WTC11 (cell line): ENCODE data around the gene POLR2L. TPM values are rescaled to one million over a fixed set of nuclear protein-coding genes. Genes with fewer than 3 reads are reported as not detected.
A peak's percentile ranks its signal among the peaks of the same experiment; 100 is the strongest.

Experiments used
- ATAC-seq: fragments of 200-7000 bp; cut with Tn5 transposase; 2 replicates; pipeline ENCODE4 v1.10.0; 2021; ENCODE audit warnings: mild to moderate bottlenecking, moderate library complexity
- CTCF ChIA-PET: fragments of 300-600 bp; sonication (Branson Sonifier 250); formaldehyde crosslinking; loops from one replicate; lab custom pipeline; 2021; ENCODE audit warnings: antibody characterized with exemption; lab: Charles Lee
- POLR2A ChIA-PET: fragments of 350-600 bp; sonication (Branson Sonifier 250); formaldehyde crosslinking; loops from one replicate; lab custom pipeline; 2021; ENCODE audit warnings: antibody characterized with exemption; lab: Charles Lee
- DNase-seq: peaks from one replicate; pipeline ENCODE4 v3.0.0; 2021; ENCODE audit warnings: low spot score
- H3K27ac Mint-ChIP-seq: 2 replicates; pipeline ENCODE4 v1.8.0; 2021; ENCODE audit warnings: mixed read lengths
- H3K27me3 Mint-ChIP-seq: 2 replicates; pipeline ENCODE4 v1.8.0; 2021; ENCODE audit warnings: low read depth, mild to moderate bottlenecking, moderate library complexity, mixed read lengths
- H3K36me3 Mint-ChIP-seq: 2 replicates; pipeline ENCODE4 v1.8.0; 2021; ENCODE audit warnings: mixed read lengths
- H3K4me1 Mint-ChIP-seq: 2 replicates; pipeline ENCODE4 v1.8.0; 2022; ENCODE audit warnings: mixed read lengths
- H3K4me3 Mint-ChIP-seq: 2 replicates; pipeline ENCODE4 v1.8.0; 2021; ENCODE audit warnings: mild to moderate bottlenecking, moderate library complexity, mixed read lengths
- H3K9me3 Mint-ChIP-seq: 2 replicates; pipeline ENCODE4 v1.8.0; 2021; ENCODE audit warnings: mixed read lengths
- CREM ChIP-seq: sonication (generic); formaldehyde crosslinking; IDR thresholded peaks from 2 replicates; pipeline ENCODE4 v1.8.1; 2022; ENCODE audit warnings: mild to moderate bottlenecking, missing genetic modification reagents, moderate library complexity
- E2F4 ChIP-seq: sonication (generic); formaldehyde crosslinking; IDR thresholded peaks from 2 replicates; pipeline ENCODE4 v1.8.1; 2022; ENCODE audit warnings: low read depth, mild to moderate bottlenecking, moderate library complexity, missing genetic modification reagents, borderline replicate concordance
- ELF4 ChIP-seq: sonication (generic); formaldehyde crosslinking; IDR thresholded peaks from 2 replicates; pipeline ENCODE4 v1.8.1; 2022; ENCODE audit warnings: low read depth, mild to moderate bottlenecking, moderate library complexity, missing genetic modification reagents
- ETV6 ChIP-seq: sonication (generic); formaldehyde crosslinking; IDR thresholded peaks from 2 replicates; pipeline ENCODE4 v1.8.1; 2022; ENCODE audit warnings: mild to moderate bottlenecking, missing genetic modification reagents
- FOXJ3 ChIP-seq: sonication (generic); formaldehyde crosslinking; IDR thresholded peaks from 2 replicates; pipeline ENCODE4 v1.9.0; 2021; ENCODE audit warnings: missing genetic modification reagents, mild to moderate bottlenecking, borderline replicate concordance
- FOXK1 ChIP-seq: sonication (generic); formaldehyde crosslinking; IDR thresholded peaks from 2 replicates; pipeline ENCODE4 v1.8.0; 2022; ENCODE audit warnings: mild to moderate bottlenecking, moderate library complexity, missing genetic modification reagents
- FOXP1 ChIP-seq: sonication (generic); formaldehyde crosslinking; IDR thresholded peaks from 2 replicates; pipeline ENCODE4 v1.8.0; 2022; ENCODE audit warnings: missing genetic modification reagents, mild to moderate bottlenecking, moderate library complexity, borderline replicate concordance
- FOXP4 ChIP-seq: sonication (generic); formaldehyde crosslinking; IDR thresholded peaks from 2 replicates; pipeline ENCODE4 v1.8.0; 2022; ENCODE audit warnings: mild to moderate bottlenecking, missing genetic modification reagents
- GABPB1 ChIP-seq: sonication (generic); formaldehyde crosslinking; IDR thresholded peaks from 2 replicates; pipeline ENCODE4 v1.8.1; 2023; ENCODE audit warnings: mild to moderate bottlenecking, missing genetic modification reagents
- GTF2I ChIP-seq: fragments of 250-450 bp; sonication (Bioruptor Pico); conservative IDR thresholded peaks from 2 replicates; pipeline ENCODE4 v1.4.0; 2021; ENCODE audit warnings: mild to moderate bottlenecking
- HMGXB4 ChIP-seq: sonication (generic); formaldehyde crosslinking; IDR thresholded peaks from 2 replicates; pipeline ENCODE4 v1.8.1; 2023; ENCODE audit warnings: mild to moderate bottlenecking, moderate library complexity, missing genetic modification reagents
- MXD4 ChIP-seq: fragments of 250-450 bp; sonication (Bioruptor Pico); IDR thresholded peaks from 2 replicates; pipeline ENCODE4 v1.8.0; 2021; ENCODE audit warnings: mild to moderate bottlenecking, moderate library complexity, borderline replicate concordance
- MYBL2 ChIP-seq: sonication (generic); formaldehyde crosslinking; IDR thresholded peaks from 2 replicates; pipeline ENCODE4 v1.8.1; 2023; ENCODE audit warnings: mild to moderate bottlenecking, moderate library complexity, missing genetic modification reagents
- NFATC4 ChIP-seq: fragments of 250-450 bp; sonication (Bioruptor Pico); IDR thresholded peaks from 2 replicates; pipeline ENCODE4 v1.9.0; 2021; ENCODE audit warnings: mild to moderate bottlenecking
- NFYB ChIP-seq: sonication (generic); formaldehyde crosslinking; conservative IDR thresholded peaks from 2 replicates; pipeline ENCODE4 v1.8.0; 2022; ENCODE audit warnings: low read depth, missing genetic modification reagents
- NR2C2 ChIP-seq: sonication (generic); formaldehyde crosslinking; IDR thresholded peaks from 2 replicates; pipeline ENCODE4 v1.8.0; 2022; ENCODE audit warnings: mild to moderate bottlenecking, missing genetic modification reagents
- SP1 ChIP-seq: sonication (generic); formaldehyde crosslinking; conservative IDR thresholded peaks from 2 replicates; pipeline ENCODE4 v1.8.1; 2022; ENCODE audit warnings: missing genetic modification reagents
- STAT6 ChIP-seq: sonication (generic); formaldehyde crosslinking; conservative IDR thresholded peaks from 2 replicates; pipeline ENCODE4 v1.8.1; 2023; ENCODE audit warnings: mild to moderate bottlenecking, low read depth, missing genetic modification reagents, moderate library complexity
- TCF7 ChIP-seq: sonication (generic); formaldehyde crosslinking; IDR thresholded peaks from 2 replicates; pipeline ENCODE4 v1.8.0; 2022; ENCODE audit warnings: mild to moderate bottlenecking, low read depth, missing genetic modification reagents, moderate library complexity
- ZNF317 ChIP-seq: sonication (generic); formaldehyde crosslinking; IDR thresholded peaks from 2 replicates; pipeline ENCODE4 v1.8.1; 2023; ENCODE audit warnings: low read depth, mild to moderate bottlenecking, moderate library complexity, missing genetic modification reagents, borderline replicate concordance
- ZNF423 ChIP-seq: fragments of 250-450 bp; sonication (Bioruptor Pico); IDR thresholded peaks from 2 replicates; pipeline ENCODE4 v2.1.2; 2022; ENCODE audit warnings: mild to moderate bottlenecking, moderate library complexity
- total RNA-seq: library from RNA; stranded (reverse); gene quantifications from 3 replicates; pipeline ENCODE4 v1.2.3, GENCODE V29; 2021
- TF ChIP-seq, protein P1 (sequence below): sonication (generic); formaldehyde crosslinking; IDR thresholded peaks from 2 replicates; pipeline ENCODE4 v1.8.1; 2022; ENCODE audit warnings: mild to moderate bottlenecking, moderate library complexity, missing genetic modification reagents
- TF ChIP-seq, protein P2 (sequence below): fragments of 200-600 bp; IDR thresholded peaks from 2 replicates; pipeline ENCODE4 v1.8.0; 2022; ENCODE audit warnings: antibody characterized with exemption

POLR2L gene
- total RNA-seq, 1 experiment from 2014 or later: 152 TPM

DNA sequence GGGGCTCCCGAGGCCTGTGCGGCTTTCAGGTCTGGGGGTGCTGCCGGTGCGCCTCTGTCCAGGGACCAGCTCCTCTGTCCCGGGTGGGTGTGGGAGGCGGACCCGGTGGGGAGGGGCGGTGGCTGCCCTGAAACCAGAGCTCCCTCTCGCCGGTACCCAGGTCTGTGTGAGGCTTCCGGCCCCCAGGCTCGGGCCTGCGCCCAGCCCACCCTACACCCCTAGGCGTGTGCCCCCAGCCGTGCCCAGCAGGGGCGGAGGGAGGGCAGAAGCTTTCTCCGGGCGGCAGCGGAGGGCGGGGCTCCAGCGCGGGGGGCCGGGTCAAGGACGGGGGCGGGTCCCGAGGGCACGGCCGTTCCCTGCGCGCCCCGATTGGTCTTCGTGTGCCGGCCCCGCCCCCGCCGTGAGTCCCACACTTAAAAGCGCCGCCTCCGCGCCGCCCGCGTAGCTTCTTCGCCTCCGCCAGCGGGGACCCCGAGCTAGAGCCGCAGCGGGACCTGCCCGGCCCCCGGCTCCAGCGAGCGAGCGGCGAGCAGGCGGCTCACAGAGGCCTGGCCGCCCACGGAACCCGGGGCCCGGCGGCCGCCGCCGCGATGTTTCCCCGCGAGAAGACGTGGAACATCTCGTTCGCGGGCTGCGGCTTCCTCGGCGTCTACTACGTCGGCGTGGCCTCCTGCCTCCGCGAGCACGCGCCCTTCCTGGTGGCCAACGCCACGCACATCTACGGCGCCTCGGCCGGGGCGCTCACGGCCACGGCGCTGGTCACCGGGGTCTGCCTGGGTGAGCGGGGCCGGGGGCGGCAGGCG lies 23.0 kb downstream of the POLR2L start:
- Mint-ChIP-seq H3K4me3 (peak overlapping the region; percentile 72), H3K4me1 (peaks cover 5% of the 10 kb centered on the region), H3K9me3 (no peaks in the 10 kb centered on the region), H3K36me3 (no peaks in the 10 kb centered on the region), H3K27me3 (no peaks in the 10 kb centered on the region), H3K27ac (no peak overlapping the region)
- peak; percentile 93 for DNase-seq
- ChIA-PET POLR2A (interaction anchor here (1.1 to 3.4 kb wide), 7 partner anchors 10 to 29 kb away, joined by 3 to 38 read pairs (median 6); partner anchors contain the start of genes CD151, CEND1, CRACR2B and RPLP2), CTCF (interaction anchor here (0.8 to 2.7 kb wide), 14 partner anchors 10 to 244 kb away, joined by 3 to 26 read pairs (median 4); partner anchors contain the start of genes AP2A2 and CRACR2B)
- ATAC-seq: peak; percentile 63
- peak; percentile 11; the same call in 1 of the 2 replicates for TF ChIP-seq FOXP1 (CRISPR knock-in tag)
- TF ChIP-seq SP1 (CRISPR knock-in tag): peak; percentile 87; the same call in 1 of the 2 replicates
- TF ChIP-seq GTF2I (CRISPR knock-in tag): no peak
- peak; percentile 37; the same call in 1 of the 2 replicates for TF ChIP-seq FOXK1 (CRISPR knock-in tag)
- peak; percentile 77 for TF ChIP-seq NFYB (CRISPR knock-in tag)
- 0 out of 2 replicates have a peak, but pooled peaks have one; percentile 4 for TF ChIP-seq GABPB1 (CRISPR knock-in tag)
- TF ChIP-seq ELF4: no peak
- 0 out of 2 replicates have a peak, but pooled peaks have one; percentile 33 for TF ChIP-seq NFATC4
- TF ChIP-seq, protein P1, sequence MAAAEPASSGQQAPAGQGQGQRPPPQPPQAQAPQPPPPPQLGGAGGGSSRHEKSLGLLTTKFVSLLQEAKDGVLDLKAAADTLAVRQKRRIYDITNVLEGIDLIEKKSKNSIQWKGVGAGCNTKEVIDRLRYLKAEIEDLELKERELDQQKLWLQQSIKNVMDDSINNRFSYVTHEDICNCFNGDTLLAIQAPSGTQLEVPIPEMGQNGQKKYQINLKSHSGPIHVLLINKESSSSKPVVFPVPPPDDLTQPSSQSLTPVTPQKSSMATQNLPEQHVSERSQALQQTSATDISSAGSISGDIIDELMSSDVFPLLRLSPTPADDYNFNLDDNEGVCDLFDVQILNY: 0 out of 2 replicates have a peak, but pooled peaks have one; percentile 44
- TF ChIP-seq FOXP4 (CRISPR knock-in tag): 0 out of 2 replicates have a peak, but pooled peaks have one; percentile 57
- no peak for TF ChIP-seq FOXJ3
- TF ChIP-seq TCF7 (CRISPR knock-in tag): no peak; the same call in 1 of the 2 replicates
- 0 out of 2 replicates have a peak, but pooled peaks have one; percentile 29 for TF ChIP-seq MYBL2 (CRISPR knock-in tag)
- no peak for TF ChIP-seq E2F4 (CRISPR knock-in tag)
- TF ChIP-seq ETV6 (CRISPR knock-in tag): peak; percentile 35; the same call in 1 of the 2 replicates
- TF ChIP-seq, protein P2, sequence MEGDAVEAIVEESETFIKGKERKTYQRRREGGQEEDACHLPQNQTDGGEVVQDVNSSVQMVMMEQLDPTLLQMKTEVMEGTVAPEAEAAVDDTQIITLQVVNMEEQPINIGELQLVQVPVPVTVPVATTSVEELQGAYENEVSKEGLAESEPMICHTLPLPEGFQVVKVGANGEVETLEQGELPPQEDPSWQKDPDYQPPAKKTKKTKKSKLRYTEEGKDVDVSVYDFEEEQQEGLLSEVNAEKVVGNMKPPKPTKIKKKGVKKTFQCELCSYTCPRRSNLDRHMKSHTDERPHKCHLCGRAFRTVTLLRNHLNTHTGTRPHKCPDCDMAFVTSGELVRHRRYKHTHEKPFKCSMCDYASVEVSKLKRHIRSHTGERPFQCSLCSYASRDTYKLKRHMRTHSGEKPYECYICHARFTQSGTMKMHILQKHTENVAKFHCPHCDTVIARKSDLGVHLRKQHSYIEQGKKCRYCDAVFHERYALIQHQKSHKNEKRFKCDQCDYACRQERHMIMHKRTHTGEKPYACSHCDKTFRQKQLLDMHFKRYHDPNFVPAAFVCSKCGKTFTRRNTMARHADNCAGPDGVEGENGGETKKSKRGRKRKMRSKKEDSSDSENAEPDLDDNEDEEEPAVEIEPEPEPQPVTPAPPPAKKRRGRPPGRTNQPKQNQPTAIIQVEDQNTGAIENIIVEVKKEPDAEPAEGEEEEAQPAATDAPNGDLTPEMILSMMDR: no peak
- TF ChIP-seq ZNF423 (CRISPR knock-in tag): peak; percentile 81; the same call in 1 of the 2 replicates
- TF ChIP-seq STAT6 (CRISPR knock-in tag): no peak
- peak; percentile 61; the same call in 1 of the 2 replicates for TF ChIP-seq HMGXB4 (CRISPR knock-in tag)
- TF ChIP-seq ZNF317 (CRISPR knock-in tag): 0 out of 2 replicates have a peak, but pooled peaks have one; percentile 53
- 0 out of 2 replicates have a peak, but pooled peaks have one; percentile 45 for TF ChIP-seq CREM (CRISPR knock-in tag)
- TF ChIP-seq NR2C2 (CRISPR knock-in tag): no peak
- no peak for TF ChIP-seq MXD4 (CRISPR knock-in tag)
